Thoracic aorta (tissue), 2 donors: ENCODE data around the gene TBXA2R. TPM values are rescaled to one million over a fixed set of nuclear protein-coding genes. Genes with fewer than 3 reads are reported as not detected.

Experiments
- ATAC-seq: fragments of 150-250 bp; one replicate; pipeline ENCODE4 v1.8.0; 2017; ENCODE audit warnings: low read depth; ENCODE audit not compliant: insufficient number of reproducible peaks, low FRiP score
- DNase-seq: peaks from one replicate; pipeline ENCODE4 v3.0.0-alpha.2; 2020; ENCODE audit warnings: low spot score
- H3K27ac ChIP-seq, 2 donors: fragments of 200-600 bp; sonication (generic); 1 replicate in 1 of 2; 2 replicates in 1 of 2; pipeline ENCODE4 v1.5.1; 2016; ENCODE audit warnings: mild to moderate bottlenecking in 2 of 2, moderate library complexity in 2 of 2
- H3K27me3 ChIP-seq: fragments of 200-600 bp; sonication (generic); replicated peaks from 2 replicates; pipeline ENCODE4 v1.6.0; 2016; ENCODE audit warnings: mild to moderate bottlenecking; ENCODE audit not compliant: insufficient read depth
- H3K36me3 ChIP-seq: fragments of 200-600 bp; sonication (generic); one replicate; pipeline ENCODE4 v1.5.1; 2016
- H3K4me1 ChIP-seq, 2 donors: fragments of 200-600 bp; sonication (generic); 1 replicate in 1 of 2; 2 replicates in 1 of 2; pipeline versions ENCODE4 v1.5.1 to v1.6.0; 2016; ENCODE audit warnings: low read depth in 2 of 2, mild to moderate bottlenecking in 1 of 2; ENCODE audit not compliant: control insufficient read depth in 1 of 2
- H3K4me3 ChIP-seq: fragments of 200-600 bp; sonication (generic); 2 replicates; pipeline ENCODE4 v1.5.1; 2016; ENCODE audit warnings: mild to moderate bottlenecking
- H3K9me3 ChIP-seq: fragments of 200-600 bp; sonication (generic); 2 replicates; pipeline ENCODE4 v1.5.1; 2016
- total RNA-seq, 2 donors: library from RNA; depleted of rRNA; stranded (reverse); fragments of >200 nt; gene quantifications; one replicate each; pipeline versions ENCODE4 v1.1.0 to v1.2.3, GENCODE V29; 2016
- TF ChIP-seq, protein P1 (sequence below): fragments of 200-600 bp; sonication (generic); IDR thresholded peaks from one replicate; pipeline ENCODE4 v1.5.1; 2019; ENCODE audit warnings: antibody characterized with exemption

TBXA2R gene
- total RNA-seq, 2 donors from 2014 or later: 29.4 to 39.1 TPM

DNA sequence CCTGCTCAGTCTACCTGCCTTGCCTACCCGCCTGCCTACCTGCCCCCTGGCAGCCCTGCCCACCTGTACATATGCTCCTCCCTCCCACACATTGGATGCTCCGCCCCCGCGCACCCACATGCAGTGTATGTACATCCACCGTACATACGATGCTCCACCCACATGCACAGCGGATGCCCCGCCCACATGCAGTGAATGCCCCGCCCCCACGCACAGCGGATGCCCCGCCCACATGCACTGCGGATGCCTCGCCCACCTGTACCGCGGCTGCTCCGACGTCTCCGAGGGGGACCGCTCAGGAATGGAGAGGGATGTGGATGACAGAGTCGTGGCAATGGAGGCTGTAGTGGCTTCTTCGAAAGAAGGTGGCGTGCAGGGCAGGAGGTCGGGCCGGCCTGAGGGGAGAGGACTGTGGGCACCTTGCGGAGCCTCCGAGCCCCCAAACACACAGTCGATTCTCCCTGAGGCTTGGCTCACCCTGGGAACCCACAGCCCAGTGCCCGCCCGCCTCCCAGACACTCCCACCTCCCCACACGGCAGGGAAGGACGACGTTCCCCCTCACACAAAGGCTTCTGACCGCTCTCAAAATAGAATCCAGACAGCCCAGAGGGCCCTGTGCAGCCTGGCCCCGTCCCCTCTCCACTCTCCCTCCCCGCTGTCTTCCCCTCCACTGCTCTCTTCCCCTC lies 36.5 kb upstream of the TBXA2R start:
- peaks cover 65% of the 10 kb centered on the region for H3K36me3 ChIP-seq
- no peaks in the 10 kb centered on the region for H3K9me3 ChIP-seq
- DNase-seq (no peak), ATAC-seq (no peak)
- TF ChIP-seq, protein P1, sequence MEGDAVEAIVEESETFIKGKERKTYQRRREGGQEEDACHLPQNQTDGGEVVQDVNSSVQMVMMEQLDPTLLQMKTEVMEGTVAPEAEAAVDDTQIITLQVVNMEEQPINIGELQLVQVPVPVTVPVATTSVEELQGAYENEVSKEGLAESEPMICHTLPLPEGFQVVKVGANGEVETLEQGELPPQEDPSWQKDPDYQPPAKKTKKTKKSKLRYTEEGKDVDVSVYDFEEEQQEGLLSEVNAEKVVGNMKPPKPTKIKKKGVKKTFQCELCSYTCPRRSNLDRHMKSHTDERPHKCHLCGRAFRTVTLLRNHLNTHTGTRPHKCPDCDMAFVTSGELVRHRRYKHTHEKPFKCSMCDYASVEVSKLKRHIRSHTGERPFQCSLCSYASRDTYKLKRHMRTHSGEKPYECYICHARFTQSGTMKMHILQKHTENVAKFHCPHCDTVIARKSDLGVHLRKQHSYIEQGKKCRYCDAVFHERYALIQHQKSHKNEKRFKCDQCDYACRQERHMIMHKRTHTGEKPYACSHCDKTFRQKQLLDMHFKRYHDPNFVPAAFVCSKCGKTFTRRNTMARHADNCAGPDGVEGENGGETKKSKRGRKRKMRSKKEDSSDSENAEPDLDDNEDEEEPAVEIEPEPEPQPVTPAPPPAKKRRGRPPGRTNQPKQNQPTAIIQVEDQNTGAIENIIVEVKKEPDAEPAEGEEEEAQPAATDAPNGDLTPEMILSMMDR: no peak
- no peak overlapping the region for H3K4me3 ChIP-seq
- no peaks in the 10 kb centered on the region for H3K4me1 ChIP-seq
- H3K27ac ChIP-seq: no peak overlapping the region
- H3K27me3 ChIP-seq: no peaks in the 10 kb centered on the region

DNA sequence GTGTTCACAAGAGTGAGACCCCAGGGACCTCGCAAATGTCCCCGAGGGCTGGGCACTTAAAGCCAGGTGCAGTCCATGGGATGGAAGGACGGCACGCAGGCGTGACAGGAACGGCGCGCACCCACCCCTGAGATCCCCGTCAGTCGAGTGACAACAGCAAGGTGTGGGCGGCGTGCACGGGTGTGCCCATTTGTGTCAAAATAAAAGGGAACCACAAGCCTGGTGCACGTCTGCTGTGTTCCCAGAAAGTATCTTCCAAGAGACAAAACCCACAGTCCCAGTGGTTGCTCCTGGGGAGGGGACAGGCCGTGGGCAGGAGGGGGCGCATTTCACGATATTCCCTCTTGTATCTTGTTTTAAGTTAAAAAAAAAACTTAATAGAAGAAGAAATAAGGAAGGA lies 35.6 kb upstream of the TBXA2R start:
- no peak for DNase-seq
- H3K36me3 ChIP-seq: peaks cover 57% of the 10 kb centered on the region
- no peaks in the 10 kb centered on the region for H3K27me3 ChIP-seq
- no peak overlapping the region for H3K27ac ChIP-seq
- TF ChIP-seq, protein P1: no peak
- no peak for ATAC-seq
- no peaks in the 10 kb centered on the region for H3K4me1 ChIP-seq
- H3K9me3 ChIP-seq: no peaks in the 10 kb centered on the region
- no peak overlapping the region for H3K4me3 ChIP-seq

DNA sequence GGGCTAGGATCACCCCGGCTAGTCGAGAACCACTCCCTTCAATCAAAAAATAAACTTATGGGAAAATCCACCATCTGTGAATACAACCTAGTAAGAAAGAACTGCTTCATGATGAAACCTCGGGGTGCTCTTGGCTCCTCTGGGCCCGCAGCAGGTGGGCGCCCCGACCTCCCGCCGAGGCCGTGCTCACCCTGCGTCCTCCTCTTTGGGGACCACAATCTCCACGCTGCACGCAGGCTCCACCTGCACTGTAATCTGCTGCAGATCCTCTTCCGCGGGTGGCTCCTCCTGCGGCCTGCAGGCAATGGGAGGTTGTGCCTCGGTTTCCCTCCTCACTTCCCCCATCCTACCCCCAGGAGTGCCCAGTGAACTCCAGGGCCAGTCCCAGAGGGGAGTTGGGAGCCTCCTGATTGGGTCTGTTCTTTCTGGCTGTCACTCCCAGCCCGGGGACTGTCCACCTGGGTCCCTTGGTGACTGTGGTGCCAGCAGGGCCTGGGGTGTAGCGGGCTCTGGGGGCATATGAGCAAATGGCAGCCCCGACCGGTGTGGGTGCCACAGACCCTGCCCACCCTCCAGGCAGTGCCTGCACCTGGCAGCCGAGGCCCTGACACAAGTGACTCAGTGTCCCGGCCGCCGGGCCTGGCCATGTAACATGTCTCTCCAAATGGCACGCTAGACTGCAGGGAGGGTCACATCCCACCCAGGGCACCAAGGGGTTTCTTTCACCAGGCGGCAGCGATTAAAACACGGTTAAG lies 35.0 kb upstream of the TBXA2R start:
- Histone ChIP-seq H3K9me3 (no peaks in the 10 kb centered on the region), H3K27ac (no peak overlapping the region), H3K4me1 (no peaks in the 10 kb centered on the region), H3K36me3 (peaks cover 60% of the 10 kb centered on the region), H3K27me3 (no peaks in the 10 kb centered on the region), H3K4me3 (no peak overlapping the region)
- TF ChIP-seq, protein P1: no peak
- DNase-seq: no peak
- ATAC-seq: no peak

DNA sequence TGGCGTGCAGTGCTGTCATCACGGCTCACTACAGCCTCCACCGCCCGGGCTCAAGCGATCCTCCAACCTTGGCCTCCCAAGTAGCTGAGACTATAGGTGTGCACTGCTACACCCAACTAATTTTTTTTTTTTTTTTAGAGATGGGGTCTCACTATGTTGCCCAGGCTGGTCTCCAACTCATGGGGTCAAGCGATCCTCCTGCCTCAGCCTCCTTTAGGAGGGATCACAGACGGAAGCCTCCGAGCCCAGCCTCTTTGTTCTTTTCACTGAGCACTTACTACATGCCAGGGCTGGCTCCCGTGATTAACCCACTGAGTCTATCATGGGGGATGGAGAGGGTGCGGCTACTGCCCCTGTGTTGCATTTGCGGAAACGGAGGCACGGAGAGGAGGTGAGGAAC lies 32.8 kb upstream of the TBXA2R start:
- Histone ChIP-seq H3K9me3 (no peaks in the 10 kb centered on the region), H3K4me3 (no peak overlapping the region), H3K27me3 (no peaks in the 10 kb centered on the region), H3K36me3 (peaks cover 52% of the 10 kb centered on the region), H3K4me1 (no peaks in the 10 kb centered on the region), H3K27ac (no peak overlapping the region)
- no peak for ATAC-seq
- TF ChIP-seq, protein P1: no peak
- DNase-seq: no peak
